ENCODE results near the gene DLG5.

DLG5 gene

DNA sequence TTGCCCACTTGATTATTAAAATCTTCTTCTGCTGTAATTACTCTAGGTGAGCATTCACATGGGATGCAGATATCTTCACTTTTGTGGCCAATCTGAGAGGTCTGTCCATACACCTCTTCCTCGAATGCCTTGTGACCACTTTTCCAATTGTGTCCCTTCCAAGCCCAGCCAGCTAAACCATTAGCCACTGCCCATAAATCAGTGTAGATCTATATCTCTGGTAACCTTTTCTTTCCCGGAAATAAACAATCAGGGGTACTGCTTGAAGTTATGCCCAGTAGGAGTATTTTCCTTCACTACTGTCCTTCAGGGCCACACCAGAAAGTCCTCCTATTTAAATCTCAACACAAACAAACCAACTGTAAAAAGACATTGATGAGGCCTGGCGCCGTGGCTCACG lies 184.4 kb downstream of the DLG5 start:
- no peak overlapping the region for H3K27ac ChIP-seq
- TF ChIP-seq ZFX (IDR thresholded peaks at IDR 0.05) (no peak), CTCF (conservative IDR thresholded peaks at IDR 0.05) (no peak)

- H3K27ac ChIP-seq = no peak overlapping the region
- TF ChIP-seq ZFX (IDR thresholded peaks at IDR 0.05) (no peak), CTCF (conservative IDR thresholded peaks at IDR 0.05) (no peak)
Measured at GRCh38 chr10:77741746-77742145, 184.8 kb downstream of the DLG5 start.
